HG03066 (cell line): ENCODE data around the gene SRPK3.

Experiments used
- ATAC-seq: cut with Tn5 transposase; IDR thresholded peaks from one replicate; pipeline ENCODE4 v1.9.1; 2021; ENCODE audit warnings: low read depth; ENCODE audit not compliant: unreplicated experiment

Gene SRPK3

DNA sequence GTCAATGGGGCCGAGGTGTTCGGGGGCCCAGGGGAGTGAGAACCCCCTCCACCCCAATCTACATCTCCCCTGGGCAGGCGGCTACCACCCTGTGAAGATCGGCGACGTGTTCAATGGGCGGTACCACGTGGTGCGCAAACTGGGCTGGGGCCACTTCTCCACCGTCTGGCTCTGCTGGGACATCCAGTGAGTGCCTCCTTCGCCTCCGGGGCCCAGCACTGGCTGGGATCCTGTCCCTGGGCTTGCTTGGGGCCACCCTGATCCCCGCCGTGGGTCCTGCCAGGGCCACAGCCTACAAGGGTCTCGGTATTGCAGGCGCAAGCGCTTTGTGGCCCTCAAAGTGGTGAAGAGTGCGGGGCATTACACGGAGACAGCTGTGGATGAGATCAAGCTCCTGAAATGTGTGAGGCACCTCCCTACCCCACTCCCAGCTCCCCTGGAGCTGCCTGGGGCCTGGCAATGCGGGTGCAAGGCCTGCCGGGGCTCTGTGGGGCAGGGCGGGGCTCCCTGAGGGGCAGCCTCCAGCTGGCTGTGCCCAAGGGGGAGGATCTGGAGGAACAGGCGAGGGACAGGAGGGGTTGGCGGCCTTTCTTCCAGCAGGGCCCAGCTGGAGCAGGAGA, 697 bp downstream of the SRPK3 start:
- no peak for ATAC-seq

DNA sequence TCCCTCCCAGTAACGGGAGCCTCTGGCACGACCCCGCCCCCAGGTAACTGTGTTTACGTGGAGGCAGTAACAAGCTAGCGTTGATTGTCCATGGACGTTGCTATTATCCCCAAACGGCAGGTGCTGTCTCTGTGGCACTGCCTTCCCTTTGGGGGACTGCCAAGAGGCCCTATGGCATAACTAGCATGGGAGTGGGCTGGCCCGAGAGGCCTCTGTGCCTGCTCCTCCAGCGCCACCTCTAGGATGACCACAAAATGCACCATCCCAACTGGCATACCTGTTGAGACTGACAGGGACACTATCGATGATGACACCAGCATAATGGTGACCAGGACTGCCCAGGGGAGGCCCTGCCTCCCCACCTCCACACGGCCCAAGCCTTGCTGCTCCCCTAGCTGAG, 1.5 kb downstream of the SRPK3 start:
- no peak for ATAC-seq

DNA sequence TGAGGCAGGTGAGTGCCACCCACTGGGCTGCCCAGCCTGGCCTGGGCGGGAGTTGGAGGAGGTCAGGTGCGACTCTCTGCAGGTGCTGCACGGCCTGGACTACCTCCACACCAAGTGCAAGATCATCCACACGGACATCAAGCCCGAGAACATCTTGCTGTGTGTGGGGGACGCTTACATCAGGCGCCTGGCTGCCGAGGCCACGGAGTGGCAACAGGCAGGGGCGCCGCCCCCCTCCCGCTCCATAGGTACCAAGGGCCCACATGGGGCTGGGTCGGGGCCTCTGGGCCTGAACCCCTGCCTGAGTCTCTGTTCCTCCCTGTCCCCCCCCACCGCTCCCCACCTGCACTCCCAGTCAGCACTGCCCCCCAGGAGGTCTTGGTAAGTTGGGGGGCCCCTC, 2.0 kb downstream of the SRPK3 start:
- ATAC-seq, result no peak

DNA sequence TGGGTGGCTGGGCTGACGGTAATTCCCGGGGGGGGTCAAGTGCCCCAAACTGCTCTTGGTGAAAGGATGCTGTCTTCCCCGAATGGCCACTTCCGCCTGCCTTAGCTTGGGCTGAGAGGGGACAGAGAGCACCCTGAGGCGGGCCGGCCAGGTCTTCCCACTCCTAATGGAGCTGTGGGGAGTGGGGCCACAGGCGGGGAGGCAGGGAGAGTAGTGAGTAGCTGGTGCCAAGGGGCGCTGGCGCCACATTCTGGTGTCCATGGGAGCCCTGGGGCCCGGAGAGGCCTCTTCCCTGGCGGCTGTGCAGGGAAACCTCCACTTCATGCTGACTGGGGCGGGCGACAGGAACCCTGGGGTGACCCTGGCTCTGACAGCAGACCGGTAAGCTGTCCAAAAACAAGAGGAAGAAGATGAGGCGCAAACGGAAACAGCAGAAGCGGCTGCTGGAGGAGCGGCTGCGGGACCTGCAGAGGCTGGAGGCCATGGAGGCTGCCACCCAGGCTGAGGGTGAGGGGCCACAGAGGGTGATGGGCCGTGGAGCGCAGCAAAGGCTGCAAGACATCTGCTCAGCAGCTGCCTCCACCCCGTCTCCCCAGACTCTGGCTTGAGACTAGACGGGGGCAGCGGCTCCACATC, 2.7 kb downstream of the SRPK3 start:
- no peak for ATAC-seq

DNA sequence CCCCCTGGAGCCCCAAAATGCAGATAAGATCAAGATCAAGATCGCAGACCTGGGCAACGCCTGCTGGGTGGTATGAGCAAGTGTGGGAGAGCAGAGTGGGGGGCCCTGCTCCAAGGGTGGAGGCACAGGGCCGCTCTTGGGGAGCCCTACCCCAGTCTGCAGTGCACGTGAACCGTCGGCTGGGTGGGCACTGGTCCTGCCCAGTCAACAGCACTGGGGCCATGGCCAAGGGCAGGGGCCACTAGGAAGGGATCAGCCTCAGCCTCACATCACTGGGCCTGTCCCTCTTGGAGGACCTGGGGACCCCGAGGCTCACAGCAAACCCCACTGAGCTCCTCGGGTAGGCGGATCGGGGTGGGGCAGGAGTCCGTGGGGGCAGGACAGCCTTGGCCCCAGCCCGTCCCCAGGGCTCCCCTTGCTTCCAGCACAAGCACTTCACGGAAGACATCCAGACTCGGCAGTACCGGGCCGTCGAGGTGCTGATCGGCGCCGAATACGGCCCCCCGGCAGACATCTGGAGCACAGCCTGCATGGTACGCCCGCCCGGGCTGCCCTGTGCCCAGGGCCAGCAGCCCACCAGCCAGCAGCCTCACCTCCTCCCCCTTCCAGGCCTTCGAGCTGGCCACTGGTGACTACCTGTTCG, 3.6 kb downstream of the SRPK3 start:
- ATAC-seq, result no peak

DNA sequence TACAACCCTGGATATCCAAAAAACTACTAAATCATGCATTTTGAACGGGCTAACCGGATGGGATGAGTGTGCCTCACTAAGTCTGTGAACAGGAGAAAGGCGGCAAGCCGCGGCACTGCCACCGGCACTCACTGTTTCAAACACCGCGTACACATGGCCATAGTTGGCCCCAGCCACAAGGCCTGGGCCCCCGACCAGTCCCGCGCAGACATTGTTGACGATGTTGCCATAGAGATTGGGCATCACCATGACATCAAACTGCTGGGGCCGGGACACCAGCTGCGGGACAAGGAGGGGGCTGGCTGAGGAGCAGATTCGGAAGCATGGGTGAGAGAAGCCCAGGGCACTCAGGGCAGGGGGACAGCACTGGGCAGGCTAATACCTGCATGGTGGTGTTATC, 5.8 kb downstream of the SRPK3 start:
- ATAC-seq, result no peak

DNA sequence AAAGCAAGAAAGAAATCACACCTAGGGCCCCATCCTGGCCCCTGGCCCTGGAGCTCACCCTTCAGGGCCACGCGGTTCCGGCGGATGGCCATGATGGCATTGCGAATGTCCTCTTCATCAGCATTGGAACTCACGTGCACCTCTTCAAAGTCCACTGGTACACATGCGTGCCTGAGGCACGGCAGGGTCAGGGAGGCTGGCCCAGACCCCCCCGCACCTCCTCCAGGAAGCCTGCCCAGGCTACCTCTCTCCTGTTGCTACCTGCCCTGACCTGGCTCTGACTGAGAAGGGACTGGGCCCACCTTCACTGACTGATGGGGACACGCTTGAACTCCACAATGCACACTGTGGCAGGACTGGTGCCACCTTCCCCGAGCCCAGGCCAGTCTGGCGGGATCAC, 8.8 kb downstream of the SRPK3 start:
- no peak for ATAC-seq

DNA sequence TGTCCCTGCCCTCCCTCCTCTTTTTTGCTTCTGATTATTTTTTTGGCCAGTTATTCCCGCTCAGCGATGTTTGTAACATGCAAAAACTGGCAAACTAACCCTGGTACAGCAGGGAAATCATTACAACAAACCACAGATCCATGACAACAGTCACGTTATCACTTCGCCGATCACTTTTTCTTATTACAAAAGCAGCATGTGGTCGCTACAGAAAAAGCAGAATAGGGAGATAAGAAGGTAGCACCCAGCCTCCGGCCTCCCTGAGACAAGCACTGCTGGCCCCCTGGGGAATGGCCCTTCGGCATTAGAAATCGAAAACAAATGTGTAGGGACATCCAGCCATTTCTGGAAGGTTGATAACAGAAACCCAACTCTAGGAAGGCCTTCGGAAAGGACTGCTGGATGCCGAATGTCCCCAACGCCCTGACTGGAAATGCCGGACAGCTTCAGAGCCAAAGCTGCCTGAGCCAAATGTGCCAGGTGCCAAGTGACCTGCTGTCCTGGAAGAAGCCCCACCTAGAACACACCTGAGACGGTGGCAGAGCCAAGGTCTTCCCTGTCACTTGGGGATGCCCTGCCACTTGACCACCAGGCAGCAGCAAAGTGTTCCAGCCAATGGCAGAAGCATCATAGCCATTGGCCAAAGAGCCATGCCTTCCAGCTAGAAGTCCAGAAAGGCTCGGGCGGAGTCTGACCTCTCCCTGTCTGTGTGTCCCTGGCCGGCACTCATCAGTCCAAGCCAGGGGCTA, 10.4 kb downstream of the SRPK3 start:
- no peak for ATAC-seq

DNA sequence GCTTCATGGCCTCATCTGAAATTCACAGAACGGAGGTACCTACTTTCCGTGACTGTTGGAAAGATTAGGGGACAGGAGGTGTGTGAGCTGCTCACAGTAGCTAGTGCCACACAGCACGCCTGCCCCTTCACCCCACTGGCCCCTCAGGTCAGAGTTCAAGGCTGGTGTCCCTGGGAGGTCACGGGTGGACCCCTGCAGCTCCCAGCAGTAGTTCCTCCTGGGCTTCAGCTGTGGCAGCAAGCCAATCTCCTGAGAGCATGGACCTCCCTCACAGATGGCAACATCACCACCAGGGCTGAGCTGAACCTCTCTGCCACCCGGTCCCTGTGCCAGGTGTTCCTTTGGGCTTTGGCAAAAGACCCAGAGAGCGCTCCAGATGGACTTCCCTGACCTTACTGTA, 11.5 kb downstream of the SRPK3 start:
- ATAC-seq, result no peak

DNA sequence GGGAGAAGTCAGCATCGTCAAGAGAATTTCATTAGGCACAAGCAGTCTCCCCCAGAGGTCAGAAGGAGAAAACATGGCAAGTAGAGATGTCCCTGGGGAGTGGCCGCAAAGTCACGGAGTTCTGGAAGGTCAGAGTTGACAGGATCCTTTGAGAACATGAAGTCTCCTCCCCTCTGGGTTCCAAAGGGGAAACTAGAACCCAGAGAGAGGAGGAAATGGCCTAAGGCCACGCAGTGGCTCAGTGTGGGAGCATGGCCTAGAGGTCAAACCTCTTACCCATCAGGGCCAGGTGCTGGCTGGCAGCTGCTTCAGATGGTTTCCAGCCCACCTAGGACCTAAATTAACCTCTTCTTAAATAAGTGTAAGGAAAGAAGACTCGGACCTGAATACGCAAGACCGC, 12.4 kb downstream of the SRPK3 start:
- no peak for ATAC-seq

DNA sequence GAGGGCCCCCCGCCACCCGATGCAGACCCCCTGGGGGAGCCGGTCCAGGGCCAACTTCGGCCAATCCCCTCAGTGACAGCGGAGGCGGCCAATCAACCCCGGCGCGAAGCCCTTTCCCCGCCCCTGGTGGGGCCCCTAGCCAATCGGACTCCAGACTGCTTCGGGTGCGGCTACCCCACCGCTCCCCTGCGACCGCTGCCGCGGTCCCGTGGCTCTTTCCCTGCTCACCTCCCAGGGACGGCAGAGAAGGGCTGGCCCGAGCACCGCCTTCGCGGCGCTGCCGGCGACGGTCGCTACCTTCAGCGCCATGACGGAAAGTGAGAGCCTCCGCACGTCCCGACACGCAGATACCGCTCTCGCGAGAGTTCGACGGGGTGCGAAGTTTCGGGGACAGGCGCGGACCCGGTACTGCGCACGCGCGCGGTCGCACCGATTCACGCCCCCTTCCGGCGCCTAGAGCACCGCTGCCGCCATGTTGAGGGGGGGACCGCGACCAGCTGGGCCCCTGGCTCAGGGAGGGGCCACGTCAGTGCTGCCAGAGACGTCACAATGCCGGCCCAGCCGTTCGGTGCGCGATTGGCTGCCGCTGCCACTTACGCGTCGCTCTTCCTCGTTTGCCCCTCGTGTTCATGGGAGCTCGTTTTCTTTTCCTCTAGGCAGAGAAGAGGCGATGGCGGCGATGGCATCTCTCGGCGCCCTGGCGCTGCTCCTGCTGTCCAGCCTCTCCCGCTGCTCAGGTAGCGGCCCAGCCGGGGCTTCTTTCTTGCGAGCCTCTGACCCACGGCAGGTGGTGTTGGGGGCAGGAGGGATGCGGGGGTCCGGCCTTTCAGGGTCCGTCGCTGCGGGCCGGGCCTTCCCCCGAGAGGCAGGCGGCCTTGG, 13.4 kb downstream of the SRPK3 start, which contains the start of the genes IDH3G and SSR4:
TSS of gene IDH3G (minus strand) at position 358 of the 879 bp plus-strand sequence. CDS start at position 309, 49 bp downstream.
TSS of gene SSR4 (plus strand) at position 651 of the 879 bp plus-strand sequence. CDS start at position 671, 20 bp downstream.
- ATAC-seq, result peak; percentile 89

DNA sequence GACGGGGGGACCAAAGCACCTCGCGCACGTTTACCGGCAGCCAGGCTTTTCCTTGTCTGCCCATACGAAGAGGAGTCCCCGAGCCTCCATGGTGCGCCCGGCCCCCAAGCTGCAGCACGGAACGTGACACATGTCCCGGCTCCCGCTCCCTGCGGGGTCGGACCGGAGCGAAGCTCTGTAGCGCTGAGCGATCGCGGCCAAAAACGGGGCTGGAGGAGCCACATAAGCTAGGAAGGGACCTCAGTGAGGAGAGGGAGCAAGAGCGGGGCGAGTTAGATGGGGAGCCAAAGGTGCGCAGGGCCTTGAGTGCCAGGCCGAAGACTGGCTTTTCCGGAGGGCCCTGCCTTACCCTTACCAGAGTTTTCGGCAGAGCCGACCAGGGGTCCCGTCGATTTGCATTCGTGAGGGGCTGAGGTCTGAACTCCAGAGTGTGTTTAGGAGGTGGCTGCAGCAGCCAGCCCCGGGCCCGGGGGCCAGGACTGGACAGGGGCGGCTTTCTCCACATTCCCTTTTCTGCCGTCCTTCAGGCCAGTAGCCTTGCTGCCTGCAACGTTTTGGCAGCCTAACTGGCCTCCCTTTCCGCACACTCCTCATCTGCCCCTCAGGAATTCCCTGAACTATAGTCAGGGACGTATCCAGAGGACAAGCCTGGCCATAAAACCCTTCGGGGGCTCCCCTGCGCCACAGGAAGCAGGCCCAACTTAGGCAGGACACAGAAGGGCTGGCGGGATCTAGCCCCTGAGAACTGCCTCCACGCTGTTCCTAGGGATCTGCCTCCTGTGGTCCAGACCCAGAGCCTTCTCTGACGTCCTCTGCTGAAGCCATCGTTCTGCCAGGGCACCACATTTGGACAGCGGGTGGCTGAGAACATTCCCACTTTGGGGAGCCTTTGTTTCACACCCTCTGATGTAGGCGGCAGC, 14.3 kb downstream of the SRPK3 start:
- no peak for ATAC-seq

DNA sequence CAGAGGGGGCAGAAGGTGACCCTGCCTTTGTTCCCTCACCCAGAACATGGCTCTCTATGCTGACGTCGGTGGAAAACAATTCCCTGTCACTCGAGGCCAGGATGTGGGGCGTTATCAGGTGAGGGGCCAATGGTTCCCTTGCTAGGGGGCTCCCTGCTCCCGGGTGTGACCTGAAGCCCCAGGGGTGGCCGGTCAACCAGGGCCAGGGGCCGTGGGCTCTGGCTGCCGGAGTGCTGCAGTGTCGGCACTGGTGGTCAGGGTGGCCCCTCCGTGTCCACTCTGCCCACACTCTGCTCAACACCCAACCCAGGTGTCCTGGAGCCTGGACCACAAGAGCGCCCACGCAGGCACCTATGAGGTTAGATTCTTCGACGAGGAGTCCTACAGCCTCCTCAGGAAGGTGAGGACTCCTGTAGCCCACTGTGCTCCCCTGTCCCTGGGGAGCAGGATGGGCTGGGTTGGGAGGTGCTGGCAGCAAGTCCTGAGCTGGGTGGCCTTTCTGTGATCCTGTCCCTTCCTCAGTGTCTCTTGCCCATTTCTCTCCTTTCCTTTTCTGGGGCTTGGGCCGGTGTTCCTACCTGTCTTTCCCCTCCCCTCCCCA, 16.7 kb downstream of the SRPK3 start:
- ATAC-seq, result no peak

DNA sequence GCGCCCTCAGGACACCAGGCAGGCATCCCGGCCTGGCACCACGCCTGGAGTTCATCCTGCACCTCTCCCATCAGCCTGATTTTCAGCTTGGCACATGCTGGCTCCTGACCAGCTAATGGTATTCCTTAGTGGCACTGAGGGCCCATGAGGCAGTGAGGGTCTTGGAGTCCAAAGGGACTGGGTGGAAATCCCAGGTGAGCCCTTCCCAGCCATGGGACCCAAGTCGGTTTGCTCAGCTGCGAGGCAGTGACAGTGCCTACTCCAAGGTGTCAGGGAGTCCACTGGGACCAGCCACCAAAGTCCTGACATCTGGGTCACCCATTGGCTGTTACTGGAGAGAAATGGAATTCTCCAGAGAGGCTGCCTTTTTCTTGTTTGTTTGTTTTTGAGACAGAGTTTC, 18.5 kb downstream of the SRPK3 start:
- ATAC-seq, result no peak

DNA sequence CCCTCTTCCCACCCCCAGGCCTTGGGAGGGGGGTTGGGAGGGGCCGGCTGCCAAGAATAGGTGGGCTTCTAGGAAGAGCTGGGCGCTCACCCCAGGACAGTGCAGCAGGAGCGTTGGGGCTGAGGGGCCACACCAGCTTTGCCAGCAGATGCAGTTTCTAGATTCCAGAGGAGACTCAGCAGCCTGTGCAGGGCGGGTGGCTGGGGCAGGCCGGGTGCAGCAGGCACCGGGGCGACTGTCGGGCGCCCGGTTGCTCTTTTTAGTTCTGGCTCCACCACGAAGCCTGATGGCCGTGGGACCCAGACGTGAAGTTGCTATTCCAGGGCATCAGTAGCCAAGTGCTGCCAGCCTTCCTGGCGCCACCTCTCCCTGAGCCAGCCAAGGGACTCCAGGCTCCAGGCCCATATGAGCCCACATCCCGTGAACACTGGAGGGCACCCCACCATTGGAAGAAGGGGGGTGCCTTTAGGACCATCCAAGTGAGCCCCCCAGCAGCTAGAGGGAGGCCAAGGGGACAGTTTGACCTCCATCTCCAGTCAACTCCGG, 19.4 kb downstream of the SRPK3 start:
- ATAC-seq, result no peak

DNA sequence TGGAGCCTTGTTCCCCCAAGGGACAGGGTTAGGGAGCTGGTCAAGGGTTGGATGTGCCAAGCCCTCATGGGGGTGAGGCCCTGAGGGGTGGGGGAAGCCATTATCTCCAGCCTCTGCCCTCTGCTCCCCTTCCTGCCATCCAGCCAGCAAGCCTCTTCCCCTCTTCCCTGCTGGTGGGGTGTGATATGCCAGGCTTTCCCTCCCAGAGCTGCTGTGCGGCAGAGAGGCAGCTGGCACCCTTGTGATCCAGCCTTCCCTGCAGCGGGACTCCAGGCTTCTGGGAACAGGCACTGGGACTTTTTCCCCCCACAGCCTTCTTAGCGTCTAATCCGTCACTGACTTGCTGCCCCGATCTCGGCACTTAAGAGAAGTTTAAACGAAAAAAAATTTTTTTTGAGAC, 19.9 kb downstream of the SRPK3 start:
- ATAC-seq, result no peak

DNA sequence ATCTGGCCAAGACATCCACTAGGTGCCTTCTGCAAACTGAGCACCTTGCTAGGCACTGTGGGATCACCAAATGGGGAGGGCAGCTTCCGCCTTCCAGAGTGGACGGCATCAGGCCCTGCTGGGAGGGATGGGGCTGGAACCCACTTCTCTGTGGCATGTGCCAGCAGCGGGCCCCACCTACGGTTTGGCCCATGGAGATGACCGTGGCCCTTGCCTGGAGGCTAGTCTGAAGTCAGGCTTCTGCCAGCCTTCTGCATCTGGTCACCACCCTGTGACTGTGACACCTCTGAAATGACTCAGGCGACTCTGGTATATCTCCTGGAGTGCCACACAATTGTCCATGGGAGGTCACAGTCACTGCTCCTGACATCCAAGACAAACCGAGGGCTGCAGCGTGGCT, 20.8 kb downstream of the SRPK3 start:
- ATAC-seq, result no peak

DNA sequence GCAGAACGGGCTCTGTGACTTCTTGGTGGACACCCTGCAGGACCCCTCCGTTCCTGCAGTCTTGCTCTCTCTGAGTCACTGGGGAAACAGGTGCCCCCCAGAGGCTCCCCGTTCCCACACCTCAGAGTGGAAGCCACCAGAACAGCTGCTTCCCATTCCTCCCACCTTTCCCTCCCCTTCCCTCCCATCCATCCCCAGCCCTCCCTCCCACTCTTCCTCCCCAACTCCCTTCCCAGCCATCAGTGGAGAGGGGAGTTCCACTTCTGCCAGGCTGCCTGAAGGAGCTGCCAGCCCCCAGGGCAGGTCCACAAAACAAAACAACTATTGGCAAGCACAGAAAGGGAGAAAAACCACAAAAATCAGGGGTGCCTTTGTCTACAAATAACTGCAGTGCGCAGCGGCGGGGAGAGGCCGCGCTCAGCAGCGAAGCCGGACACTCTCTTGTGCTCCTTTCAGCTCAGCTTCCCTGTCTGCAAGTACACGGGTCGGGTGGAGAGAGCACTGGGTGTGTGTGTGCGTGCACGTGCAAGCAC, 21.7 kb downstream of the SRPK3 start:
- ATAC-seq, result no peak
